Measurements from ENCODE around the gene PTPN12. TPM values are rescaled to one million over a fixed set of nuclear protein-coding genes. Genes with fewer than 3 reads are reported as not detected.

Gene PTPN12
- total RNA-seq, 1 donor from 2014 or later = 86.6 TPM

DNA sequence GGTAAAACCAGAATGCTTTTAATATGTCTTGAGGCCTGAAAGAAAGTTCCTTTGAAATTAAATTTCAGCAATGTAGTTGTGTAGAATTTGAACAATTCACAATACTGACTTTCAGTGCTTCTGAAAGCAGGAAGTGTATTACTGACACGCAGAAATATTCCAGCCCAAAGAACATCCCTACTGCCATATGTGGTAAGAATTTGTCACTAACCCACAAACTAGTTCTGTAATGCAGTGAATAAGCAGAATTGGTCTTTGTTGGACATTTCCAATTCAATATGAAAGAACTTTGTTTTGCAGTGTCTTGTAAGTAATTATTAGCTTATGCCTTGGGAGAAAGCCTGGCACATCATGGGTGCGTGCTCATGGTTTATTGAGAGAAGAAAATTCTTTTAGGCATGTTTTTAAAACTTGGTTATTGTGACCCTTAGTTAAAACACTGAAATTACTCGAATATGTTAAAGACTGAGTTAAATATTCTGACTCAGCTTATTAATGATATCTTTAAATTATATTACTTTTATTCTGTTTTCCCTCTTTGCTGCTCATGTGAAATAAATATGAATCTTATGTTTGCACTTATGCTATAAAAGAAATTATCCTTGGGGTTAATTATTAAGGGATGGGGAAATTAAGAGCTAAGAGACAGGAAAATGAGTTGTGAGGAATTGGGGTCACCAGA is 33.4 kb downstream of the PTPN12 start:
- no peak for DNase-seq (ENCODE audit: low spot score)
- Histone ChIP-seq H3K4me2 (no peak overlapping the region), H3K9ac (no peak overlapping the region), H2AFZ (replicated peaks) (no peak overlapping the region), H3F3A (ENCODE audit: low read depth) (no peaks in the 10 kb centered on the region), H3K27me3 (no peaks in the 10 kb centered on the region), H3K4me3 (no peak overlapping the region), H3K79me2 (ENCODE audit: low read depth) (peaks cover 85% of the 10 kb centered on the region), H3K27ac (no peak overlapping the region), H4K20me1 (ENCODE audit: low read depth) (peaks cover 54% of the 10 kb centered on the region), H3K36me3 (peaks cover 11% of the 10 kb centered on the region), H3K4me1 (no peaks in the 10 kb centered on the region), H3K9me3 (ENCODE audit: low read depth) (no peaks in the 10 kb centered on the region)
- no peaks in the 10 kb centered on the region for H3K27me3 Mint-ChIP-seq (ENCODE audit: insufficient read depth, low read depth)
- H3K36me3 Mint-ChIP-seq = peaks cover 22% of the 10 kb centered on the region
- H3K9me3 Mint-ChIP-seq = no peaks in the 10 kb centered on the region
- no peak overlapping the region for H3K27ac Mint-ChIP-seq
- H3K4me1 Mint-ChIP-seq = peaks cover 2% of the 10 kb centered on the region
- TF ChIP-seq EZH2 (IDR thresholded peaks at IDR 0.05) (no peak), EZH2phosphoT487 (IDR thresholded peaks at IDR 0.05) (no peak)
- TF ChIP-seq, protein P1, sequence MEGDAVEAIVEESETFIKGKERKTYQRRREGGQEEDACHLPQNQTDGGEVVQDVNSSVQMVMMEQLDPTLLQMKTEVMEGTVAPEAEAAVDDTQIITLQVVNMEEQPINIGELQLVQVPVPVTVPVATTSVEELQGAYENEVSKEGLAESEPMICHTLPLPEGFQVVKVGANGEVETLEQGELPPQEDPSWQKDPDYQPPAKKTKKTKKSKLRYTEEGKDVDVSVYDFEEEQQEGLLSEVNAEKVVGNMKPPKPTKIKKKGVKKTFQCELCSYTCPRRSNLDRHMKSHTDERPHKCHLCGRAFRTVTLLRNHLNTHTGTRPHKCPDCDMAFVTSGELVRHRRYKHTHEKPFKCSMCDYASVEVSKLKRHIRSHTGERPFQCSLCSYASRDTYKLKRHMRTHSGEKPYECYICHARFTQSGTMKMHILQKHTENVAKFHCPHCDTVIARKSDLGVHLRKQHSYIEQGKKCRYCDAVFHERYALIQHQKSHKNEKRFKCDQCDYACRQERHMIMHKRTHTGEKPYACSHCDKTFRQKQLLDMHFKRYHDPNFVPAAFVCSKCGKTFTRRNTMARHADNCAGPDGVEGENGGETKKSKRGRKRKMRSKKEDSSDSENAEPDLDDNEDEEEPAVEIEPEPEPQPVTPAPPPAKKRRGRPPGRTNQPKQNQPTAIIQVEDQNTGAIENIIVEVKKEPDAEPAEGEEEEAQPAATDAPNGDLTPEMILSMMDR (IDR thresholded peaks at IDR 0.05) = no peak
- no peak overlapping the region for H3K4me3 Mint-ChIP-seq

DNA sequence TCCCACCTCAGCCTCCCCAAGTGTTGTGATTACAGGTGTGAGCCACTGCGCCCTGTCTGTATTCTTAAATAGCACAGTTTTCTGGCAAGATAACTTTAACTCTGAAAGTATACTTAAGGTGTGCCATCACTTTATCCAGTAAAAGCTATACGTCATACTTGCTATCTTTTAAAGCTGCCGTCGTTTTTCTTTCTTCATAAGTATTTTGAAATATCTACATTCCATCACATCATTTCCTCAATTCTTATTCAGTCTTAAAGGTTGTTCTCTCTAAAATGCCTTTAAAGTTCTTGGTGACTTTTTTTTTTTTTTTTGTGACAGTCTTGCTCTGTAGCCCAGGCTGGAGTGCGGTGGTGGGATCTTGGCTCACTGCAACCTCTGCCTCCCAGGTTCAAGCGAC is 34.7 kb downstream of the PTPN12 start:
- Mint-ChIP-seq H3K4me3 (no peak overlapping the region), H3K27ac (no peak overlapping the region), H3K36me3 (peaks cover 22% of the 10 kb centered on the region), H3K4me1 (no peaks in the 10 kb centered on the region), H3K9me3 (no peaks in the 10 kb centered on the region), H3K27me3 (ENCODE audit: insufficient read depth, low read depth) (no peaks in the 10 kb centered on the region)
- no peak overlapping the region for H3K4me3 ChIP-seq
- no peaks in the 10 kb centered on the region for H3F3A ChIP-seq (ENCODE audit: low read depth)
- H3K79me2 ChIP-seq (ENCODE audit: low read depth) = peaks cover 78% of the 10 kb centered on the region
- H4K20me1 ChIP-seq (ENCODE audit: low read depth) = peaks cover 49% of the 10 kb centered on the region
- TF ChIP-seq EZH2phosphoT487 (IDR thresholded peaks at IDR 0.05) = no peak
- TF ChIP-seq, protein P1 (IDR thresholded peaks at IDR 0.05) = no peak
- TF ChIP-seq EZH2 (IDR thresholded peaks at IDR 0.05) = no peak
- no peak overlapping the region for H3K4me2 ChIP-seq
- H2AFZ ChIP-seq (replicated peaks) = no peak overlapping the region
- no peaks in the 10 kb centered on the region for H3K4me1 ChIP-seq
- H3K9ac ChIP-seq = no peak overlapping the region
- H3K27ac ChIP-seq = no peak overlapping the region
- peaks cover 11% of the 10 kb centered on the region for H3K36me3 ChIP-seq
- H3K9me3 ChIP-seq (ENCODE audit: low read depth) = no peaks in the 10 kb centered on the region
- H3K27me3 ChIP-seq = no peaks in the 10 kb centered on the region
- DNase-seq (ENCODE audit: low spot score) = no peak

DNA sequence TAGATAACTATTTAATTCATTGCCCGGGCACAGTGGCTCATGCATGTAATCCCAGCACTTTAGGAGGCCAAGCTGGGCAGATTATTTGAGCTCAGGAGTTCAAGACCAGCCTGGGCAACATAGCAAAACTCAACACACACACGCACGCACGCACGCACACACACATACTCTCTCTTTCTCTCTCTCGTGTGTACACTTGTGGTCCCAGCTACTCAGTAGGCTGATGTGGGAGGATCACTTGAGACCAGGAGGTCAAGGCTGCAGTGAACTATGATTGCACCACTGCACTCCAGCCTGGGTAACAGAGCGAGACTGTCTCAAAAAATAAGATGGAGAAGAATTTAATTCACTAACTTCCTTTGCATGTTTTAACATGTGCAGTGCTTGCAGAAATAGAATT is 38.1 kb downstream of the PTPN12 start:
- Mint-ChIP-seq H3K36me3 (peaks cover 22% of the 10 kb centered on the region), H3K9me3 (no peaks in the 10 kb centered on the region), H3K27me3 (ENCODE audit: insufficient read depth, low read depth) (no peaks in the 10 kb centered on the region), H3K4me3 (no peak overlapping the region), H3K27ac (no peak overlapping the region), H3K4me1 (no peaks in the 10 kb centered on the region)
- TF ChIP-seq EZH2phosphoT487 (IDR thresholded peaks at IDR 0.05) (no peak), EZH2 (IDR thresholded peaks at IDR 0.05) (no peak)
- TF ChIP-seq, protein P1 (IDR thresholded peaks at IDR 0.05) = no peak
- Histone ChIP-seq H3K27ac (no peak overlapping the region), H3K27me3 (no peaks in the 10 kb centered on the region), H3K4me3 (no peak overlapping the region), H3K79me2 (ENCODE audit: low read depth) (peaks cover 62% of the 10 kb centered on the region), H3K9me3 (ENCODE audit: low read depth) (no peaks in the 10 kb centered on the region), H3K4me2 (no peak overlapping the region), H3K36me3 (peaks cover 11% of the 10 kb centered on the region), H2AFZ (replicated peaks) (no peak overlapping the region), H3F3A (ENCODE audit: low read depth) (no peaks in the 10 kb centered on the region), H3K9ac (no peak overlapping the region), H4K20me1 (ENCODE audit: low read depth) (peaks cover 38% of the 10 kb centered on the region), H3K4me1 (no peaks in the 10 kb centered on the region)
- no peak for DNase-seq (ENCODE audit: low spot score)

Data from neural progenitor cell (in vitro differentiated cells).